IMR-90 (cell line): ENCODE data around the gene CASP2. TPM values are rescaled to one million over a fixed set of nuclear protein-coding genes. Genes with fewer than 3 reads are reported as not detected.

Source experiments
- ATAC-seq: fragments of 200-7000 bp; cut with Tn5 transposase; 2 replicates; pipeline ENCODE4 v1.9.1; 2020; ENCODE audit warnings: low read depth, mild to moderate bottlenecking, moderate library complexity
- BruUV-seq: library from RNA; stranded (reverse); fragments of 400-500 nt; replicated peaks from 2 replicates; lab custom pipeline; 2021; lab: Mats Ljungman, UMichigan
- CTCF ChIA-PET: fragments of 300-600 bp; formaldehyde crosslinking; extraction: SDS; loops from one replicate; lab custom pipeline; 2021; ENCODE audit warnings: antibody characterized with exemption; lab: Yijun Ruan, JAX
- POLR2A ChIA-PET: fragments of 300-600 bp; sonication (Branson Sonifier 250); formaldehyde crosslinking; loops from one replicate; lab custom pipeline; 2022; ENCODE audit warnings: antibody characterized with exemption; ENCODE audit not compliant: unreplicated experiment; lab: Charles Lee
- DNase-seq: peaks from one replicate; pipeline ENCODE4 v3.0.0; 2013
- H2AFZ ChIP-seq: replicated peaks from 2 replicates; pipeline ENCODE3; 2013; ENCODE audit warnings: low read length, mild to moderate bottlenecking; ENCODE audit not compliant: poor library complexity
- H2AK5ac ChIP-seq: 2 replicates; pipeline ENCODE4 v1.6.1; 2013; ENCODE audit warnings: low read depth, low read length, inconsistent platforms
- H2AK9ac ChIP-seq: replicated peaks from 2 replicates; pipeline ENCODE3; 2013; ENCODE audit warnings: mild to moderate bottlenecking, low read depth, low read length, moderate library complexity; ENCODE audit not compliant: poor library complexity
- H2BK120ac ChIP-seq: 2 replicates; pipeline ENCODE4 v1.6.1; 2013; ENCODE audit warnings: low read depth, low read length, inconsistent platforms
- H2BK15ac ChIP-seq: 3 replicates; pipeline ENCODE4 v1.6.1; 2013; ENCODE audit warnings: low read depth, low read length, inconsistent platforms
- H2BK20ac ChIP-seq: 2 replicates; pipeline ENCODE4 v1.6.1; 2013; ENCODE audit warnings: low read depth, mild to moderate bottlenecking, inconsistent platforms, low read length, moderate library complexity
- H2BK5ac ChIP-seq: 2 replicates; pipeline ENCODE4 v1.6.1; 2013; ENCODE audit warnings: mild to moderate bottlenecking, low read depth, low read length, inconsistent platforms; ENCODE audit not compliant: poor library complexity, severe bottlenecking
- H3K14ac ChIP-seq: replicated peaks from 2 replicates; pipeline ENCODE4 v1.6.1; 2013; ENCODE audit warnings: low read depth, low read length, inconsistent platforms
- H3K18ac ChIP-seq: 2 replicates; pipeline ENCODE4 v1.6.1; 2013; ENCODE audit warnings: low read depth, low read length, control low read depth
- H3K23ac ChIP-seq: 2 replicates; pipeline ENCODE4 v1.6.1; 2013; ENCODE audit warnings: low read depth, low read length, inconsistent platforms
- H3K27ac ChIP-seq: 2 replicates; pipeline ENCODE4 v1.5.1; 2013; ENCODE audit warnings: mild to moderate bottlenecking, control low read depth, low read length; ENCODE audit not compliant: insufficient read depth
- H3K27me3 ChIP-seq: 2 replicates; pipeline ENCODE4 v1.6.1; 2013; ENCODE audit warnings: low read length; ENCODE audit not compliant: control insufficient read depth, insufficient read depth
- H3K36me3 ChIP-seq: 2 replicates; pipeline ENCODE4 v1.6.1; 2013; ENCODE audit warnings: low read length, mixed read lengths; ENCODE audit not compliant: control insufficient read depth, insufficient read depth
- H3K4ac ChIP-seq: 2 replicates; pipeline ENCODE4 v1.6.1; 2013; ENCODE audit warnings: low read depth, low read length, inconsistent platforms
- H3K4me1 ChIP-seq: 2 replicates; pipeline ENCODE4 v1.6.1; 2013; ENCODE audit warnings: low read length, mixed read lengths; ENCODE audit not compliant: control insufficient read depth, insufficient read depth
- H3K4me2 ChIP-seq: 2 replicates; pipeline ENCODE4 v1.6.1; 2013; ENCODE audit warnings: low read depth, mild to moderate bottlenecking, control low read depth, low read length, moderate library complexity
- H3K4me3 ChIP-seq: 2 replicates; pipeline ENCODE4 v1.5.1; 2013; ENCODE audit warnings: low read depth, mild to moderate bottlenecking, control low read depth, low read length, moderate library complexity; ENCODE audit not compliant: insufficient read depth
- H3K56ac ChIP-seq: 2 replicates; pipeline ENCODE4 v1.6.1; 2013; ENCODE audit warnings: low read length, inconsistent platforms; ENCODE audit not compliant: insufficient read depth; ENCODE audit errors: extremely low read depth
- H3K79me1 ChIP-seq, 2 experiments: 2 replicates each; pipeline ENCODE4 v1.6.1; 2013; ENCODE audit warnings: low read length in 2 of 2, inconsistent platforms in 1 of 2, low read depth in 1 of 2
- H3K9ac ChIP-seq: 2 replicates; pipeline ENCODE4 v1.6.1; 2013; ENCODE audit warnings: low read depth, low read length, control low read depth
- H3K9me1 ChIP-seq: 2 replicates; pipeline ENCODE4 v1.6.1; 2013; ENCODE audit warnings: low read length, inconsistent platforms; ENCODE audit not compliant: insufficient read depth
- H3K9me3 ChIP-seq: 2 replicates; pipeline ENCODE4 v1.6.1; 2013; ENCODE audit warnings: low read length; ENCODE audit not compliant: control insufficient read depth, insufficient read depth
- H4K20me1 ChIP-seq: 2 replicates; pipeline ENCODE4 v1.6.1; 2013; ENCODE audit warnings: low read length, inconsistent platforms; ENCODE audit not compliant: insufficient read depth
- H4K5ac ChIP-seq: 2 replicates; pipeline ENCODE4 v1.6.1; 2013; ENCODE audit warnings: mild to moderate bottlenecking, low read depth, low read length, control low read depth
- H4K8ac ChIP-seq, 2 experiments: 2 replicates each; pipeline ENCODE4 v1.6.1; 2013; ENCODE audit warnings: low read depth in 2 of 2, low read length in 2 of 2, control low read depth in 1 of 2, inconsistent platforms in 1 of 2
- H4K91ac ChIP-seq: 2 replicates; pipeline ENCODE4 v1.6.1; 2013; ENCODE audit warnings: low read depth, low read length, inconsistent platforms; ENCODE audit not compliant: insufficient read depth
- BHLHE40 ChIP-seq: fragments of 150-350 bp; IDR thresholded peaks from 2 replicates; pipeline ENCODE4 v1.6.1; 2016; ENCODE audit warnings: mild to moderate bottlenecking, low read depth, low read length
- CEBPB ChIP-seq: IDR thresholded peaks from 2 replicates; pipeline ENCODE4 v1.6.1; 2012; ENCODE audit warnings: low read depth, low read length, improper control_type of control experiment
- CHD1 ChIP-seq: IDR thresholded peaks from 2 replicates; pipeline ENCODE4 v1.6.1; 2012; ENCODE audit warnings: low read depth, low read length, improper control_type of control experiment
- CTCF ChIP-seq: conservative IDR thresholded peaks from 2 replicates; pipeline ENCODE4 v1.5.1; 2012; ENCODE audit warnings: mild to moderate bottlenecking, low read depth, low read length, improper control_type of control experiment
- ELK1 ChIP-seq: fragments of 150-350 bp; IDR thresholded peaks from 2 replicates; pipeline ENCODE4 v1.6.1; 2016; ENCODE audit warnings: low read depth, mild to moderate bottlenecking, low read length, moderate library complexity, borderline replicate concordance
- FOS ChIP-seq: fragments of 150-350 bp; IDR thresholded peaks from 2 replicates; pipeline ENCODE4 v1.6.1; 2016; ENCODE audit warnings: low read depth, low read length
- MAFK ChIP-seq: IDR thresholded peaks from 2 replicates; pipeline ENCODE4 v1.6.1; 2012; ENCODE audit warnings: low read depth, low read length, improper control_type of control experiment
- MAZ ChIP-seq: IDR thresholded peaks from 2 replicates; pipeline ENCODE4 v1.6.1; 2012; ENCODE audit warnings: low read depth, mild to moderate bottlenecking, low read length, improper control_type of control experiment, moderate library complexity, borderline replicate concordance
- MXI1 ChIP-seq: IDR thresholded peaks from 2 replicates; pipeline ENCODE4 v1.6.1; 2012; ENCODE audit warnings: low read depth, mild to moderate bottlenecking, low read length, moderate library complexity, borderline replicate concordance
- NFE2L2 ChIP-seq: fragments of 150-350 bp; IDR thresholded peaks from 2 replicates; pipeline ENCODE4 v1.6.1; 2016; ENCODE audit warnings: low read depth, mild to moderate bottlenecking, low read length
- POLR2A ChIP-seq: IDR thresholded peaks from 2 replicates; pipeline ENCODE4 v1.6.1; 2012; ENCODE audit warnings: mild to moderate bottlenecking, low read depth, low read length
- RAD21 ChIP-seq: IDR thresholded peaks from 2 replicates; pipeline ENCODE4 v1.6.1; 2012; ENCODE audit warnings: low read length, improper control_type of control experiment
- RCOR1 ChIP-seq: IDR thresholded peaks from 2 replicates; pipeline ENCODE4 v1.6.1; 2012; ENCODE audit warnings: mild to moderate bottlenecking, low read length, improper control_type of control experiment; ENCODE audit not compliant: insufficient replicate concordance
- RFX5 ChIP-seq: IDR thresholded peaks from 2 replicates; pipeline ENCODE4 v1.8.0; 2012; ENCODE audit warnings: low read depth, mild to moderate bottlenecking, low read length, moderate library complexity
- SMC3 ChIP-seq: fragments of 150-350 bp; IDR thresholded peaks from 2 replicates; pipeline ENCODE4 v1.6.1; 2016; ENCODE audit warnings: low read depth, mild to moderate bottlenecking, antibody characterized with exemption, low read length, moderate library complexity
- USF2 ChIP-seq: fragments of 150-350 bp; IDR thresholded peaks from 2 replicates; pipeline ENCODE4 v1.6.1; 2017; ENCODE audit warnings: mild to moderate bottlenecking, antibody characterized with exemption, low read length, low read depth
- WGBS, 2 experiments: methylation state at CpG; one replicate each; pipeline versions ENCODE4 v1.1.5 to v1.1.7; 2013; ENCODE audit warnings: missing lambda C conversion rate in 2 of 2; ENCODE audit not compliant: insufficient read length in 1 of 2; ENCODE audit errors: extremely low coverage in 2 of 2; 5-methylcytosine and 5-hydroxymethylcytosine counted together
- dilution Hi-C: fragments of 300-500 bp; cut with HindIII; formaldehyde crosslinking; loops from one replicate; pipeline ENCODE4 v1.14.3; 2018; ENCODE audit warnings: low sequenced_read_pairs; ENCODE audit not compliant: unreplicated experiment
- in situ Hi-C: fragments of 300-500 bp; cut with MboI; formaldehyde crosslinking; loops from 3 replicates; pipeline ENCODE4 v1.14.3; 2019; ENCODE audit warnings: low sequenced_read_pairs, inconsistent platforms, mixed read lengths
- intact Hi-C: fragments of 100-400 bp; cut with micrococcal nuclease; formaldehyde crosslinking; loops from 2 replicates; pipeline ENCODE4 v1.10.0; 2022
- polyA plus RNA-seq, 3 experiments: library from polyadenylated mRNA; depleted of rRNA; stranded (reverse); fragments of >200 nt; gene quantifications; 2 replicates each; pipeline ENCODE4 v1.2.3, GENCODE V29; 2012; ENCODE audit warnings: low replicate concordance in 1 of 3
- total RNA-seq: library from RNA; depleted of rRNA; stranded (reverse); fragments of >200 nt; gene quantifications from 2 replicates; pipeline ENCODE4 v1.2.3, GENCODE V29; 2012

The CASP2 gene
- total and polyA plus RNA-seq, 2 of the 4 experiments (the other 2 are of a cell fraction) = 15.4 to 25.6 TPM

DNA sequence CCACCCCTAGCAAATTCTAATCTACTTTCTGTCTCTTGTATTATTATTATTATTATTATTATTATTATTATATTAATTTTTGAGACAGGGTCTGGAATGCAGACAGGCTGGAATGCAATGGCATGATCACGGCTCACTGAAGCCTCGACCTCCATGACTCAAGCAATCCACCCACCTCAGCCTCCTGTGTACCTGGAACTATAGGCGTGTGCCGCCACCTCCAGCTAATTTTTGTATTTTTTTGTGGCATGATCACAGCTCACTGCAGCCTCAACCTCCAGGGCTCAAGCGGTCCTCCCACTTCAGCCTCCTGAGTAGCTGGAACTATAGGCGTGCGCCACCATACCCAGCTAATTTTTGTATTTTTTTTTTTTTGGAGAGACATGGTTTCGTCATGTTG is 6.0 kb upstream of the CASP2 start:
- Histone ChIP-seq H3K36me3 (no peaks in the 10 kb centered on the region), H2AK9ac (no peak overlapping the region), H3K27ac (no peak overlapping the region), H3K9ac (no peak overlapping the region), H2AFZ (no peak overlapping the region), H3K14ac (no peak overlapping the region), H3K4me3 (no peak overlapping the region), H2BK15ac (no peak overlapping the region), H4K20me1 (no peaks in the 10 kb centered on the region), H3K4ac (no peak overlapping the region), H3K18ac (no peak overlapping the region), H3K9me1 (no peaks in the 10 kb centered on the region), H2AK5ac (no peak overlapping the region), H3K4me1 (no peaks in the 10 kb centered on the region), H3K79me1 (no peaks in the 10 kb centered on the region), H3K27me3 (no peaks in the 10 kb centered on the region), H2BK120ac (no peak overlapping the region), H4K8ac (no peak overlapping the region), H2BK5ac (no peak overlapping the region), H2BK20ac (no peak overlapping the region), H3K4me2 (no peak overlapping the region), H3K56ac (no peak overlapping the region), H3K23ac (no peak overlapping the region), H3K9me3 (no peaks in the 10 kb centered on the region), H4K91ac (no peak overlapping the region), H4K5ac (no peak overlapping the region)
- ATAC-seq (no peak), DNase-seq (no peak)
- CTCF ChIA-PET = interaction anchor here (0.6 kb wide), 1 partner anchor 9 kb away, joined by 4 read pairs; no protein-coding TSS in a partner anchor
- POLR2A ChIA-PET = no interaction called here
- TF ChIP-seq SMC3 (no peak), RAD21 (no peak), MAZ (no peak), CEBPB (no peak), ELK1 (no peak), CHD1 (no peak), RFX5 (no peak), BHLHE40 (no peak), MXI1 (no peak), CTCF (no peak), RCOR1 (no peak), USF2 (no peak), MAFK (no peak), NFE2L2 (no peak), FOS (no peak), POLR2A (no peak)
- dilution Hi-C loops (no loop called here), in situ Hi-C loops (no loop called here), intact Hi-C loops (no loop called here)
- BruUV-seq = no TSS peak
- no CpG with 5 or more reads among the region's 8 CpGs for WGBS, 2 experiments
